K562 (cell line): ENCODE results near the gene VMP1.

Experiments
- KAT7 ChIP-seq: sonication (generic); formaldehyde crosslinking; IDR thresholded peaks from 2 replicates; pipeline ENCODE4 v1.8.0; 2022; ENCODE audit warnings: missing genetic modification reagents, mild to moderate bottlenecking, borderline replicate concordance
- MAFF ChIP-seq: IDR thresholded peaks from 2 replicates; pipeline ENCODE4 v1.6.1; 2012; ENCODE audit warnings: low read length, improper control_type of control experiment
- MYNN ChIP-seq, 2 experiments: sonication (generic); formaldehyde crosslinking in 1 of 2; IDR thresholded peaks; 2 replicates each; pipeline versions ENCODE4 v1.5.0 to v1.6.1; 2016 to 2020; ENCODE audit warnings: antibody characterized with exemption in 1 of 2, missing genetic modification reagents in 1 of 2
- POU5F1 ChIP-seq: fragments of 150-350 bp; IDR thresholded peaks from 2 replicates; pipeline ENCODE4 v1.6.1; 2014; ENCODE audit warnings: borderline replicate concordance, low read length, low read depth, mild to moderate bottlenecking; ENCODE audit not compliant: partially characterized antibody
- RB1 ChIP-seq: fragments of 450-650 bp; IDR thresholded peaks from 2 replicates; pipeline ENCODE4 v1.6.1; 2017; ENCODE audit warnings: low read depth, mild to moderate bottlenecking
- ZNF778 ChIP-seq: fragments of 450-650 bp; formaldehyde crosslinking; IDR thresholded peaks from 2 replicates; pipeline ENCODE4 v1.4.0; 2020; ENCODE audit warnings: mild to moderate bottlenecking, moderate library complexity
- ZNF785 ChIP-seq: fragments of 250-450 bp; sonication (Bioruptor Pico); IDR thresholded peaks from 2 replicates; pipeline ENCODE4 v1.4.0; 2020; ENCODE audit warnings: mild to moderate bottlenecking
- TF ChIP-seq, protein P1 (sequence below): sonication (generic); formaldehyde crosslinking; IDR thresholded peaks from 2 replicates; pipeline ENCODE4 v1.8.1; 2023; ENCODE audit warnings: mild to moderate bottlenecking, missing genetic modification reagents
- TF ChIP-seq, protein P2 (sequence below): sonication (generic); formaldehyde crosslinking; IDR thresholded peaks from 2 replicates; pipeline ENCODE4 v1.8.0; 2022; ENCODE audit warnings: mild to moderate bottlenecking, missing genetic modification reagents
- TF ChIP-seq, protein P3 (sequence below), 3 experiments: IDR thresholded peaks in 2 of 3; conservative IDR thresholded peaks in 1 of 3; 2 replicates each; pipeline ENCODE4 v1.5.1; 2011 to 2012; ENCODE audit warnings: low read length in 3 of 3, mild to moderate bottlenecking in 3 of 3, control low read depth in 2 of 3, improper control_type of control experiment in 1 of 3, inconsistent platforms in 1 of 3, low read depth in 1 of 3, mixed read lengths in 1 of 3, moderate library complexity in 1 of 3; ENCODE audit not compliant: insufficient read depth in 2 of 3

DNA sequence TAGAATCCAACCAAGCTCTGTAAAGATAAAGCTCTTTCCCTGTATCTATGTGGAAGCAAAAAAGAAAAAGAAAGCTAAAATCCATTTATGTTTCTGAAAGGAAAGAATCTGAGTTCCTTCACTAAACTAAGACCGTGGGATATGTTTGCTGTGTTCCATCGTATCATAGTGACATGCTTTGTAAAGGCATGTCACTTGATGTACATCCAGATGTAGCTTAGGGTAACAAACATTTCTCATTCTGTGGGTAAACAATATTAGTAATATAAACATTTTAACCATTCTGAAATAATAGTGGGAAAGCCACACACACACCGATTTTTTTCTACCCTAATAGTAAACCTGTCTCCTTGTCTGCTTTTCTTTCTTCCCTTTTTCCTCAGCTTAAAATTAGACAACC is 107.2 kb downstream of the VMP1 start:
- TF ChIP-seq ZNF785 (CRISPR knock-in tag) (no peak), MAFF (no peak), RB1 (no peak), MYNN (IDR thresholded peaks at IDR 0.05) (no peak), MYNN (CRISPR knock-in tag; IDR thresholded peaks at IDR 0.05) (no peak), KAT7 (CRISPR knock-in tag) (no peak), ZNF778 (CRISPR knock-in tag) (no peak), POU5F1 (no peak)
- TF ChIP-seq, protein P1, sequence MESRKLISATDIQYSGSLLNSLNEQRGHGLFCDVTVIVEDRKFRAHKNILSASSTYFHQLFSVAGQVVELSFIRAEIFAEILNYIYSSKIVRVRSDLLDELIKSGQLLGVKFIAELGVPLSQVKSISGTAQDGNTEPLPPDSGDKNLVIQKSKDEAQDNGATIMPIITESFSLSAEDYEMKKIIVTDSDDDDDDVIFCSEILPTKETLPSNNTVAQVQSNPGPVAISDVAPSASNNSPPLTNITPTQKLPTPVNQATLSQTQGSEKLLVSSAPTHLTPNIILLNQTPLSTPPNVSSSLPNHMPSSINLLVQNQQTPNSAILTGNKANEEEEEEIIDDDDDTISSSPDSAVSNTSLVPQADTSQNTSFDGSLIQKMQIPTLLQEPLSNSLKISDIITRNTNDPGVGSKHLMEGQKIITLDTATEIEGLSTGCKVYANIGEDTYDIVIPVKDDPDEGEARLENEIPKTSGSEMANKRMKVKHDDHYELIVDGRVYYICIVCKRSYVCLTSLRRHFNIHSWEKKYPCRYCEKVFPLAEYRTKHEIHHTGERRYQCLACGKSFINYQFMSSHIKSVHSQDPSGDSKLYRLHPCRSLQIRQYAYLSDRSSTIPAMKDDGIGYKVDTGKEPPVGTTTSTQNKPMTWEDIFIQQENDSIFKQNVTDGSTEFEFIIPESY (CRISPR knock-in tag): no peak
- TF ChIP-seq, protein P2, sequence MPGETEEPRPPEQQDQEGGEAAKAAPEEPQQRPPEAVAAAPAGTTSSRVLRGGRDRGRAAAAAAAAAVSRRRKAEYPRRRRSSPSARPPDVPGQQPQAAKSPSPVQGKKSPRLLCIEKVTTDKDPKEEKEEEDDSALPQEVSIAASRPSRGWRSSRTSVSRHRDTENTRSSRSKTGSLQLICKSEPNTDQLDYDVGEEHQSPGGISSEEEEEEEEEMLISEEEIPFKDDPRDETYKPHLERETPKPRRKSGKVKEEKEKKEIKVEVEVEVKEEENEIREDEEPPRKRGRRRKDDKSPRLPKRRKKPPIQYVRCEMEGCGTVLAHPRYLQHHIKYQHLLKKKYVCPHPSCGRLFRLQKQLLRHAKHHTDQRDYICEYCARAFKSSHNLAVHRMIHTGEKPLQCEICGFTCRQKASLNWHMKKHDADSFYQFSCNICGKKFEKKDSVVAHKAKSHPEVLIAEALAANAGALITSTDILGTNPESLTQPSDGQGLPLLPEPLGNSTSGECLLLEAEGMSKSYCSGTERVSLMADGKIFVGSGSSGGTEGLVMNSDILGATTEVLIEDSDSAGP (CRISPR knock-in tag): no peak
- TF ChIP-seq, protein P3, sequence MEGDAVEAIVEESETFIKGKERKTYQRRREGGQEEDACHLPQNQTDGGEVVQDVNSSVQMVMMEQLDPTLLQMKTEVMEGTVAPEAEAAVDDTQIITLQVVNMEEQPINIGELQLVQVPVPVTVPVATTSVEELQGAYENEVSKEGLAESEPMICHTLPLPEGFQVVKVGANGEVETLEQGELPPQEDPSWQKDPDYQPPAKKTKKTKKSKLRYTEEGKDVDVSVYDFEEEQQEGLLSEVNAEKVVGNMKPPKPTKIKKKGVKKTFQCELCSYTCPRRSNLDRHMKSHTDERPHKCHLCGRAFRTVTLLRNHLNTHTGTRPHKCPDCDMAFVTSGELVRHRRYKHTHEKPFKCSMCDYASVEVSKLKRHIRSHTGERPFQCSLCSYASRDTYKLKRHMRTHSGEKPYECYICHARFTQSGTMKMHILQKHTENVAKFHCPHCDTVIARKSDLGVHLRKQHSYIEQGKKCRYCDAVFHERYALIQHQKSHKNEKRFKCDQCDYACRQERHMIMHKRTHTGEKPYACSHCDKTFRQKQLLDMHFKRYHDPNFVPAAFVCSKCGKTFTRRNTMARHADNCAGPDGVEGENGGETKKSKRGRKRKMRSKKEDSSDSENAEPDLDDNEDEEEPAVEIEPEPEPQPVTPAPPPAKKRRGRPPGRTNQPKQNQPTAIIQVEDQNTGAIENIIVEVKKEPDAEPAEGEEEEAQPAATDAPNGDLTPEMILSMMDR (IDR thresholded peaks at IDR 0.05 in 2 of 3, conservative IDR thresholded peaks at IDR 0.05 in 1 of 3; ENCODE audit: insufficient read depth in 2 of 3, low read depth in 1 of 3, low read length in 3 of 3): no peak
